Thoracic aorta (tissue), 2 donors: ENCODE data around the gene MOK. TPM values are rescaled to one million over a fixed set of nuclear protein-coding genes. Genes with fewer than 3 reads are reported as not detected.

Source experiments
- ATAC-seq: fragments of 150-250 bp; one replicate; pipeline ENCODE4 v1.8.0; 2017; ENCODE audit warnings: low read depth; ENCODE audit not compliant: insufficient number of reproducible peaks, low FRiP score
- DNase-seq: peaks from one replicate; pipeline ENCODE4 v3.0.0-alpha.2; 2020; ENCODE audit warnings: low spot score
- H3K27ac ChIP-seq, 2 donors: fragments of 200-600 bp; sonication (generic); 1 replicate in 1 of 2; 2 replicates in 1 of 2; pipeline ENCODE4 v1.5.1; 2016; ENCODE audit warnings: mild to moderate bottlenecking in 2 of 2, moderate library complexity in 2 of 2
- H3K27me3 ChIP-seq: fragments of 200-600 bp; sonication (generic); replicated peaks from 2 replicates; pipeline ENCODE4 v1.6.0; 2016; ENCODE audit warnings: mild to moderate bottlenecking; ENCODE audit not compliant: insufficient read depth
- H3K36me3 ChIP-seq: fragments of 200-600 bp; sonication (generic); one replicate; pipeline ENCODE4 v1.5.1; 2016
- H3K4me1 ChIP-seq, 2 donors: fragments of 200-600 bp; sonication (generic); 1 replicate in 1 of 2; 2 replicates in 1 of 2; pipeline versions ENCODE4 v1.5.1 to v1.6.0; 2016; ENCODE audit warnings: low read depth in 2 of 2, mild to moderate bottlenecking in 1 of 2; ENCODE audit not compliant: control insufficient read depth in 1 of 2
- H3K4me3 ChIP-seq: fragments of 200-600 bp; sonication (generic); 2 replicates; pipeline ENCODE4 v1.5.1; 2016; ENCODE audit warnings: mild to moderate bottlenecking
- H3K9me3 ChIP-seq: fragments of 200-600 bp; sonication (generic); 2 replicates; pipeline ENCODE4 v1.5.1; 2016
- CTCF ChIP-seq: fragments of 200-600 bp; sonication (generic); IDR thresholded peaks from one replicate; pipeline ENCODE4 v1.5.1; 2019; ENCODE audit warnings: antibody characterized with exemption
- total RNA-seq, 2 donors: library from RNA; depleted of rRNA; stranded (reverse); fragments of >200 nt; gene quantifications; one replicate each; pipeline versions ENCODE4 v1.1.0 to v1.2.3, GENCODE V29; 2016

Gene MOK
- total RNA-seq, 2 donors from 2014 or later, result 15.0 to 41.0 TPM

DNA sequence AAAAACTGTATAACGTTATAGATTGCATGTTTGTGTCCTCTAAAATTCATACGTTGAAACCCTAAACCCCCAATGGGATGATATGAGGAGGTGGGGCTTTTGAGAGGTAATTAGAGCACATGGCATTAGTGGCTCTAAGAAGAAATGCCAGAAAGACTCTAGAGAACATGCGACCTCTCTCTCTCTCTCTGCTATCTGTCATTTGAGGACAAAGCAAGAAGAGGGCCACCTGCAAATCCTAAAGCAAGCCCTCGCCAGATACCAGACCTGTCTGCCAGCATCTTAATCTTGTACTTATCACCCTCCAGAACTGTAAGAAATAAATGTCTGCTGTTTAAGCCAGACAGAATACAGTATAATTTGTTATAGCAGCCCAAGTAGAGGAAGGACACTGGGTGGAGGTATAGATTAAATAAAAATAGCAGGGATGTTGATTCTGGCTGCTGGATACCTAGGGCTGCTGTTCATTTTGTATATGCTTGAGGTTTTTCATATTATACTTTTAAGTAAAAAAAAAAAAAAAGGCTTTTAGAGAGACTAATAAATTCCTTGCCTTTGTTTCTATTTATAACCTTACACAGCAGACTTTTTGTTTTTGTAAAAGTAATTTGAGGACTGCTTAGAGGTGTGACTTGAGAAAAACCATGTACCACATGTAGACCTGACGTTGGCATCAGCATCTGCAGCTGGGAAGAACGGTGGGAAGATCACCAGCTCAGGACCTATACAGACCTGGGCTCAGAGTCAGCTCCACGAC is 26.9 kb downstream of the MOK start:
- no peak for ATAC-seq
- H3K4me1 ChIP-seq, result peaks cover 0 to 3% of the 10 kb centered on the region in 2 donors
- no peak for DNase-seq
- H3K4me3 ChIP-seq, result no peak overlapping the region
- H3K9me3 ChIP-seq, result no peaks in the 10 kb centered on the region
- no peak overlapping the region for H3K27ac ChIP-seq
- H3K36me3 ChIP-seq, result no peaks in the 10 kb centered on the region
- H3K27me3 ChIP-seq, result no peaks in the 10 kb centered on the region
- no peak for TF ChIP-seq CTCF

DNA sequence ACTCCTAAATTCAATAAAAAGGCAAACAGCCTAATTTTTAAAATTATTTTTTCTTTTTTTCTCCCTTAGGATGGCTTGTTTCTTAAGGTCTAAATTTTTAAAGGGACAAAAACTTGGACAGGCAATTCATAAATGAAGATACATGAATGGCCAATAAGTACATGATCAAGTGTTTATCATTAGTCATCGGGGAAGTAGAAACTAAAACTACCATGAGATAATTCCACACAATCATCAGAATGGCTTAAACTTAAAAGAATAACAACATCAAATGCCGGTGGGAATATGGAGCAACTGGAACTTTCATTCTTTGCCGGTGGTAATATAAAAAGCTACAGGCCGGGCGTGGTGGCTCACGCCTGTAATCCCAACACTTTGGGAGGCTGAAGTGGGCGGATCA is 29.1 kb downstream of the MOK start:
- ATAC-seq, result no peak
- H3K4me3 ChIP-seq, result no peak overlapping the region
- no peaks in the 10 kb centered on the region for H3K27me3 ChIP-seq
- H3K36me3 ChIP-seq, result no peaks in the 10 kb centered on the region
- H3K4me1 ChIP-seq, result peaks cover 0 to 3% of the 10 kb centered on the region in 2 donors
- H3K9me3 ChIP-seq, result no peaks in the 10 kb centered on the region
- TF ChIP-seq CTCF, result no peak
- no peak for DNase-seq
- no peak overlapping the region for H3K27ac ChIP-seq

DNA sequence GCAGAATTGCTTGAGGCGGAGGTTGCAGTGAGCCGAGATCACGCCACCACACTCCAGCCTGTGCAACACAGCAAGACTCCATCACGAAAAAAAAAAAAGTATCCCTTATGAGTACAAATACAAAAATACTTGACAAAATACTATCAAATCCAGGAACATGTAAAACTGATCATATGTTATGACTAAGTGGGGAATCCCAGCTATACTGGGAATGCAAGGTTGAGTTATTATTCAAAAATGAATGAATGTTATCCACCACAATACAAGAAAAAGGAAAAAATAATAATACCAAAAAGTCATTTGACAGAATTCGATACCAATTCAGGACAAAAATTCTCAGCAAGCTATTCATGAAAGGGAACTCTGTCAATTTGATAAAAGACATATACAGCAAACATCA is 32.6 kb downstream of the MOK start:
- Histone ChIP-seq H3K27ac (no peak overlapping the region), H3K36me3 (no peaks in the 10 kb centered on the region), H3K4me3 (no peak overlapping the region), H3K27me3 (no peaks in the 10 kb centered on the region), H3K4me1 (no peaks in the 10 kb centered on the region), H3K9me3 (no peaks in the 10 kb centered on the region)
- DNase-seq, result no peak
- TF ChIP-seq CTCF, result no peak
- no peak for ATAC-seq

DNA sequence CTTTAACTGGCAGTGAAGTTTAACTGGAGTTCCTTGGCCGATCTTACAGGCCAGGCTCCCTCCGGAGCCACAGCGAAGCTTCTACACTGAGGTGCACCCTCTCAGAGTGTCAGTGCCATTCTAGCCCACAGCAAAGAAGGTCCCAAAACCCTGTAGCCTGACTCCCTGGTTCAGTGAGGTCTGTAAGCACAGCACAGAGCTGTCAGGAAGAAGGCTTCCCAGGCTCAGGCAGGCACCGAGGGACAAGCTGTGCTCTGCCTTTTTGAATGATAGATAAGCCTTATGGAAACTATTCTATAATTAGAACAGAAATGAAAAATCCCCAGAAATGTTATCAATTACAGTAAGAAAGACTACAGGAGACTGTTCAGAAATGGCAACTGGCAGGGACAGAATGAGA is 40.2 kb downstream of the MOK start:
- no peak for ATAC-seq
- Histone ChIP-seq H3K27ac (peak overlapping the region; percentile 39 to 56), H3K4me3 (peak overlapping the region; percentile 42), H3K4me1 (peaks cover 6 to 18% of the 10 kb centered on the region in 2 donors), H3K27me3 (no peaks in the 10 kb centered on the region), H3K9me3 (no peaks in the 10 kb centered on the region), H3K36me3 (no peaks in the 10 kb centered on the region)
- DNase-seq, result no peak
- no peak for TF ChIP-seq CTCF

- Histone ChIP-seq H3K27ac (peak overlapping the region; percentile 39 to 56), H3K27me3 (no peaks in the 10 kb centered on the region), H3K36me3 (no peaks in the 10 kb centered on the region), H3K4me1 (peaks cover 6 to 18% of the 10 kb centered on the region in 2 donors), H3K4me3 (peak overlapping the region; percentile 42), H3K9me3 (no peaks in the 10 kb centered on the region)
- no peak for TF ChIP-seq CTCF
- no peak for DNase-seq
- ATAC-seq, result no peak
These were observed 40.6 kb downstream of the MOK start for GRCh38 chr14:102264355-102264754.
